Fibroblast of skin of right biceps (primary cell): ENCODE results near the gene PGC.

Source experiments
- DNase-seq: peaks from one replicate; pipeline ENCODE4 v3.0.0-alpha.2; 2013

PGC gene

GRCh38 chr6:41743406-41744235, 3.6 kb downstream of the PGC start:
- no peak for DNase-seq

GRCh38 chr6:41741625-41742490, 5.3 kb downstream of the PGC start:
- DNase-seq, result no peak

DNA sequence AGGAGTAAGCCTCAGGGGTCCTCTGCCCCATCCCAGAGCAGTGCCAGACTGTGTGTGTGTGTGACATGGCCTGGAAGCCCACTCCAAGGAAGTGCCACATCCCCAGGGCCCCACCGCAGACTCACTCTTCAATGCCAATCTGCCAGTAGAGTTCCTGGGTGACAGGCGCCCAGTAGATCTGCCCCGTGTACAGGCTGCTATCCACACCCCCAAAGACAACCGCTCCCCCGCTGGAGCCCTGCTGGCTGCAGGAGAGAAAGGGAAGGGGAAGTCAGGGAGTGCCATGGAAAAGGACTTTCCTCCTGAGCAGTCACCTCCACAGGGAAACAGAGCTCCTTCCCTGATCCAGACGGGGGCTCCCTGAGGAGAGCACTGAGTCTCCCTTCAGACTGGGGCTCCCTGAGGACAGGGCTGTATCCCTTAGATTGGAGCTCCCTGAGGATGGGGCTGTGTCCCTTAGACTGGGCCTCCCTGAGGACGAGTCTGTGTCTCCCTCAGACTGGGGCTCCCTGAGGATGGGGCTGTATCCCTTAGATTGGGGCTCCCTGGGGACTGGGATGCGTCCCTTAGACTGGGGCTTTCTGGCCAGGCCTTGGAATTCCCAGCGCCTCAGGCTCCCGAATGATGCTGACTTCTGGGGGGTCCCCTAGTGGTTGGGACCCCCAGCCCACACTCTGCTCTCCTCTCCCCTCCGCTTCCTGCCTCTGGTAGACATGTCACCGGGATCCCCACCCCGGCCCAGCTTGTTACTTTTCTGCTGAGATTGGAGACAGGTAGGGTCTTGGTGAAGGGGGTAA, 6.6 kb downstream of the PGC start:
- DNase-seq, result no peak

GRCh38 chr6:41739041-41739440, 8.2 kb downstream of the PGC start:
- DNase-seq, result no peak

GRCh38 chr6:41737591-41738130, 9.5 kb downstream of the PGC start:
- no peak for DNase-seq

DNA sequence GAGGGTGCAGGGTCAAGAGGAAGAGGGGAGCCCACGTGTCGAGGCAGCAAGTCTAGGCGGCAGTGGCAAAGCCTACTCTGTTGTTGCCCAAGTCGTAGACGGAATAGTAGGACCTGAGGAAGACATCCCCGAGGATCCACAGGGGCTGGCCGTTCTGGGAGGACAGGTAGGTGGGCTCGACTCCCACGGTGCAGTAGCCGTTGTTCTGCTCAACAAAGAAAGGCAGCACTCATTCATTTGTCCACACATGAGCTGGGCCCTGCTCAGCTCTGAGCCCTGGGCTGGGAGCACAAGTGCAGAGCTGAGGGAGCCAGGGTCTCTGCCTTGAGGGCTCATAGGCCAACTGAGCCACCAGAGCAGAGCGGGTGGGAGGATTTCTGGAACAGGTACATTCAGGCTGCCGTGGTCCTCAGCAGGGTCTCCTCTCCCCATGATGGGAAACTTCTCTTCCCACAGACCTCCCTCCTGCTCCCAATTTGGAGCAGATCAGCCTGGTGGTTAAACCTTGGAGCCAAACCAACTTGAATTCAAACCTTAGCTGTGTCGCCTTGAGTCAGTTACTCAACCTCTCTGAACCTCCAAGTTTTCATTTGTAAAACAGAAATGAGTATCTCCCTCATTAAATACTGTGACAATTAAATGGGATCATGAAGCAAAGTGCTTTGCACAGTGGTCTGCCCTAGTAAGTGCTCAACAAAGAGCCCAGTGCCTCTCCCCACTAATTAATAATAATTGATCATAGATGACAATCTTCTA, 10.2 kb downstream of the PGC start:
- DNase-seq, result no peak

- DNase-seq, result no peak
Observed at GRCh38 chr6:41736186-41736733, 10.9 kb downstream of the PGC start.

GRCh38 chr6:41735427-41736185, 11.6 kb downstream of the PGC start, which contains the start of gene TFEB:
Gene TFEB, minus strand, starts transcription at chr6:41735608. Its CDS starts 44,395 bp downstream, at chr6:41691213.
- peak; percentile 86 for DNase-seq

- peak; percentile 66 for DNase-seq
Observed at GRCh38 chr6:41734666-41735426, 12.4 kb downstream of the PGC start.

GRCh38 chr6:41733707-41734665, 13.2 kb downstream of the PGC start:
- DNase-seq, result peak; percentile 54

GRCh38 chr6:41733360-41733706, 13.9 kb downstream of the PGC start:
- no peak for DNase-seq

GRCh38 chr6:41732591-41733359, 14.4 kb downstream of the PGC start:
- no peak for DNase-seq

GRCh38 chr6:41732149-41732548, 15.0 kb downstream of the PGC start:
- no peak for DNase-seq

DNA sequence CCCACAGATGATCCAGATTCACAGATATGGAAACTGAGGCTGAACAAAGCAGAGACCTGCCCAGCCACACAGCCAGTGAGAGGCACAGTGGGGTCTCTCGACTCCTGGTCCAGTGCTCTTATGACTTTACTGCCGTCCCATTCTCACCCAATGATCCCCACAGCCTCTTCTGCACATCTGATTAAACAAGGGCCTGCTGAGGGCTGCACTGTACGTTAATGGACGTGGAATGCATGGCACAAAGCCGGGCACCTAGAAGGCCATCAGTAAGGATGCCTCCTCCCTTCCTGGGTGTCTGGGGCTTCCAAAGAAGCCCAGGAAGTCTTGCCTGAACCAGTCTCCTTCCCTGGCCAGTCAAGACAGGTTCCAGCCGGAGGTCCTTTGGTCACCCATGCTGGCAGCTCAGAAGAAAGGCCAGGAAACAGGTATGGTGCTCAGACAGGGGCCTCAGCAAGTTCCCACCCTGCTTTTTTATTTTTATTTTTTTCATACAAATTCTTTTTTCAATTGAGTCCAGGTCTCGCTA, 15.6 kb downstream of the PGC start:
- DNase-seq, result no peak

DNA sequence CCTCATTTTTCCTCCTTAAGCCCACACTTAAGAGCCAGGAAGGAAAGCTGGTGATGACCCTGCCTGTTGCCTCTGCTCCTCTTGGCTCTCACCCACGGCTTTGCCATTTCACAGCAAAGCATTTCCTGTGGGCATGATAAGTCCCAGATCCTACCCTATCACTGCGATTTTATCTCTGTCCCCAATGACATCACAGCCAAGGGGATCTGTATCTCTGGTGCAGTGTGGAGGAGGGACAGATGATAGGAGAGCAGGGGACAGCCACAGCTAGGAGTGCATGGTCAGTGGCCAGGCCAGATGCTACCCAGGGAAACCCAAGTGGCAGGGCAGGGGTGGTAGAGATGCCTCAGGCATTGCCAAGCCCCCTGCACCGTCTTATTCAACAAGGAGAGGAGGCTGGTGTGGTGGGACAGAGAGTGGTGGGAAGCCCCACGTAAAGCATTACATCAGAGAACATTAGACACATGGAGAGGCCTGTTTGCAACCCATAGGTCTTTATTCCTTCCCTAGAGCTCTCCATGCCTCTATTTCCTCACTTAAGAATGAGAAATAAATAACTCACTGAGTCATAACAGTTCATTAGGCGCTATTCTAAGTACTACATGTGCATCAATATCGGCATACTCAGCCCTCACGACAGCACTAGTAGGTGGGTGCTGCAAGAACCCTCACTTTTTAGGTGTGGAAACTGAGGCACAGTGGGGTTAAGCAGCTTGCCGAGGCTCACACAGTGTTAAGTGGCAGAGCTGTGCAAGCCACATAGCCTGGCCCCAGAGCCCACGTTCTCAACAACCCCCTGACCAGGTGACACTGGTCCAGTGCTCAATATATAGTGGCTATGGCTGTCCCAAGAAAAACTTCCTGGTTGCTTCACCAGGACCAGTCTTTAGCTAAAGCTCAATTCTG, 16.4 kb downstream of the PGC start:
- DNase-seq, result no peak

- DNase-seq, result no peak
Observed at GRCh38 chr6:41729624-41730023, 17.6 kb downstream of the PGC start.

GRCh38 chr6:41728954-41729353, 18.2 kb downstream of the PGC start:
- DNase-seq, result no peak
